ENCODE measurements around the gene PARVG.

PARVG gene

GRCh38 chr22:44155115-44155514 is 25.6 kb upstream of the PARVG start:
- no peak for DNase-seq (ENCODE audit: low spot score)

- DNase-seq (ENCODE audit: low spot score), result no peak
Measured at GRCh38 chr22:44157916-44158618, 22.7 kb upstream of the PARVG start.

- DNase-seq (ENCODE audit: low spot score), result no peak
Measured at GRCh38 chr22:44158816-44159215, 21.9 kb upstream of the PARVG start.

GRCh38 chr22:44159221-44159620 is 21.5 kb upstream of the PARVG start:
- no peak for DNase-seq (ENCODE audit: low spot score)

GRCh38 chr22:44159811-44160210 is 20.9 kb upstream of the PARVG start:
- no peak for DNase-seq (ENCODE audit: low spot score)

- no peak for DNase-seq (ENCODE audit: low spot score)
Measured at GRCh38 chr22:44160421-44160820, 20.3 kb upstream of the PARVG start.

- DNase-seq (ENCODE audit: low spot score), result no peak
Measured at GRCh38 chr22:44161673-44162072, 19.1 kb upstream of the PARVG start.

- no peak for DNase-seq (ENCODE audit: low spot score)
Measured at GRCh38 chr22:44162960-44163359, 17.8 kb upstream of the PARVG start.

GRCh38 chr22:44163536-44163935 is 17.2 kb upstream of the PARVG start:
- DNase-seq (ENCODE audit: low spot score), result no peak

GRCh38 chr22:44164031-44164430 is 16.7 kb upstream of the PARVG start:
- no peak for DNase-seq (ENCODE audit: low spot score)

GRCh38 chr22:44165286-44165874 is 15.3 kb upstream of the PARVG start:
- DNase-seq (ENCODE audit: low spot score), result no peak

GRCh38 chr22:44166498-44167276 is 14.0 kb upstream of the PARVG start:
- no peak for DNase-seq (ENCODE audit: low spot score)

- no peak for DNase-seq (ENCODE audit: low spot score)
Measured at GRCh38 chr22:44167501-44167900, 13.2 kb upstream of the PARVG start.

GRCh38 chr22:44168206-44168605 is 12.5 kb upstream of the PARVG start:
- DNase-seq (ENCODE audit: low spot score), result no peak

- DNase-seq (ENCODE audit: low spot score), result no peak
Measured at GRCh38 chr22:44170470-44170869, 10.3 kb upstream of the PARVG start.

- no peak for DNase-seq (ENCODE audit: low spot score)
Measured at GRCh38 chr22:44171561-44171960, 9.2 kb upstream of the PARVG start.

- peak; percentile 58 for DNase-seq (ENCODE audit: low spot score)
Measured at GRCh38 chr22:44172370-44173108, 8.2 kb upstream of the PARVG start.

GRCh38 chr22:44173154-44173553 is 7.6 kb upstream of the PARVG start:
- no peak for DNase-seq (ENCODE audit: low spot score)

- no peak for DNase-seq (ENCODE audit: low spot score)
Measured at GRCh38 chr22:44175676-44176075, 5.0 kb upstream of the PARVG start.

- no peak for DNase-seq (ENCODE audit: low spot score)
Measured at GRCh38 chr22:44179196-44179988, 1.3 kb upstream of the PARVG start.

- no peak for DNase-seq (ENCODE audit: low spot score)
Measured at GRCh38 chr22:44179989-44180705, 578 bp upstream of the PARVG start.
